Neuronal stem cell (in vitro differentiated cells): Measurements from ENCODE around the gene APBA1.

ENCODE experiments used
- DNase-seq: peaks from one replicate; pipeline ENCODE4 v3.0.0-alpha.2; 2013; ENCODE audit warnings: low spot score
- H2AFZ ChIP-seq: one replicate; pipeline ENCODE4 v1.6.1; 2013; ENCODE audit warnings: mild to moderate bottlenecking, low read length, inconsistent platforms
- H2AK5ac ChIP-seq: 2 replicates; pipeline ENCODE4 v1.6.1; 2013; ENCODE audit warnings: low read depth, mild to moderate bottlenecking, inconsistent platforms, low read length, moderate library complexity, mixed read lengths
- H2BK120ac ChIP-seq: 2 replicates; pipeline ENCODE4 v1.6.1; 2013; ENCODE audit warnings: low read depth, mild to moderate bottlenecking, inconsistent platforms, low read length, moderate library complexity, mixed read lengths
- H2BK12ac ChIP-seq: one replicate; pipeline ENCODE4 v1.6.1; 2013; ENCODE audit warnings: low read length, inconsistent platforms
- H2BK15ac ChIP-seq: 2 replicates; pipeline ENCODE4 v1.6.1; 2013; ENCODE audit warnings: mild to moderate bottlenecking, low read length, inconsistent platforms, mixed read lengths
- H2BK5ac ChIP-seq: one replicate; pipeline ENCODE4 v1.6.1; 2013; ENCODE audit warnings: inconsistent platforms, mild to moderate bottlenecking, low read length, moderate library complexity
- H3K14ac ChIP-seq: one replicate; pipeline ENCODE4 v1.6.1; 2013; ENCODE audit warnings: low read length, inconsistent platforms
- H3K18ac ChIP-seq: 2 replicates; pipeline ENCODE4 v1.6.1; 2013; ENCODE audit warnings: low read length, inconsistent platforms
- H3K23ac ChIP-seq: 2 replicates; pipeline ENCODE4 v1.6.1; 2013; ENCODE audit warnings: low read depth, mild to moderate bottlenecking, mixed read lengths, low read length, inconsistent platforms; ENCODE audit not compliant: poor library complexity
- H3K27ac ChIP-seq: replicated peaks from 3 replicates; pipeline ENCODE4 v1.5.1; 2013; ENCODE audit warnings: low read length, inconsistent platforms
- H3K27me3 ChIP-seq, 3 experiments: 2 replicates each; pipeline ENCODE4 v1.6.1; 2013; ENCODE audit warnings: low read length in 3 of 3, mild to moderate bottlenecking in 2 of 3, inconsistent platforms in 1 of 3, low read depth in 1 of 3, mixed read lengths in 1 of 3, moderate library complexity in 1 of 3; ENCODE audit not compliant: control insufficient read depth in 3 of 3, insufficient read depth in 3 of 3
- H3K36me3 ChIP-seq, 2 donors: replicated peaks in 1 of 2; 2 replicates each; pipeline ENCODE4 v1.6.1; 2013; ENCODE audit warnings: low read length in 2 of 2; ENCODE audit not compliant: control insufficient read depth in 2 of 2, insufficient read depth in 2 of 2
- H3K4ac ChIP-seq: 2 replicates; pipeline ENCODE4 v1.6.1; 2013; ENCODE audit warnings: inconsistent platforms, mild to moderate bottlenecking, low read length, moderate library complexity
- H3K4me1 ChIP-seq, 2 donors: 1 replicate in 1 of 2; 2 replicates in 1 of 2; pipeline ENCODE4 v1.6.1; 2013; ENCODE audit warnings: low read length in 2 of 2, low read depth in 1 of 2; ENCODE audit not compliant: control insufficient read depth in 2 of 2, insufficient read depth in 1 of 2
- H3K4me2 ChIP-seq: one replicate; pipeline ENCODE4 v1.6.1; 2013; ENCODE audit warnings: mild to moderate bottlenecking, low read length, inconsistent platforms; ENCODE audit not compliant: insufficient read depth, poor library complexity, severe bottlenecking
- H3K4me3 ChIP-seq, 2 donors: 2 replicates each; pipeline ENCODE4 v1.5.1; 2013; ENCODE audit warnings: low read length in 2 of 2, mild to moderate bottlenecking in 2 of 2, inconsistent platforms in 1 of 2, moderate library complexity in 1 of 2
- H3K79me1 ChIP-seq: one replicate; pipeline ENCODE4 v1.6.1; 2013; ENCODE audit warnings: low read depth, mild to moderate bottlenecking, inconsistent platforms, low read length, moderate library complexity
- H3K9ac ChIP-seq: one replicate; pipeline ENCODE4 v1.6.1; 2013; ENCODE audit warnings: mild to moderate bottlenecking, low read depth, low read length, inconsistent platforms; ENCODE audit not compliant: poor library complexity
- H3K9me3 ChIP-seq, 2 donors: replicated peaks in 1 of 2; 2 replicates each; pipeline versions ENCODE3 to v1.6.1; 2013; ENCODE audit warnings: low read length in 2 of 2, mild to moderate bottlenecking in 2 of 2, inconsistent platforms in 1 of 2, low read depth in 1 of 2, mixed read lengths in 1 of 2, moderate library complexity in 1 of 2; ENCODE audit not compliant: control insufficient read depth in 2 of 2, insufficient read depth in 1 of 2
- H4K8ac ChIP-seq: one replicate; pipeline ENCODE4 v1.6.1; 2013; ENCODE audit warnings: low read depth, mild to moderate bottlenecking, inconsistent platforms, low read length, moderate library complexity
- H4K91ac ChIP-seq: one replicate; pipeline ENCODE4 v1.6.1; 2013; ENCODE audit warnings: low read length, low read depth, mild to moderate bottlenecking, inconsistent platforms; ENCODE audit not compliant: poor library complexity
- WGBS, 2 donors: extraction: QIAGEN DNeasy Blood & Tissue Kit; methylation state at CpG; one replicate each; pipeline ENCODE4 v1.1.7; 2013; ENCODE audit warnings: missing lambda C conversion rate in 2 of 2, mixed read lengths in 1 of 2; ENCODE audit not compliant: insufficient read length in 2 of 2, insufficient replicate concordance in 1 of 2; ENCODE audit errors: extremely low coverage in 2 of 2; 5-methylcytosine and 5-hydroxymethylcytosine counted together

APBA1 gene

DNA sequence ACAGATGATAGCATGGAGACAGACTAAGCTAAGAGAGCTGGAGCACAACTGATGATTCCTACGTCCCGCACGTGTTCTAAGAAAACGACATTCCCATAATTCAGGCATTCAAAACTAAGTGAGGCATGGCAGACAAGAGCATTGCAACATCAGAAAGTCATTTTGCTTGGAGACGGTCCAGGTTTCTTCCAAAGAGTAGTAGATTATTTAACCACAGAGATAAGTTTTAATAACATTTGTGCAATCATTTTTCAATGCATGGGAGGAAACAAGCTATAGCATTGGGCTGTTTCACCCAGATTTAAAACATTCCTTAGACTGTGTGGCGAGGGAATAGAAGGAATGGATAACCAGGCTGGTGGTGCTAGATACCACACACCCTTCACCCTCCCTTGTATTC is 117.2 kb downstream of the APBA1 start:
- Histone ChIP-seq H3K36me3 (no peaks in the 10 kb centered on the region), H3K4ac (no peak overlapping the region), H3K4me1 (no peaks in the 10 kb centered on the region), H3K9me3 (no peaks in the 10 kb centered on the region), H4K8ac (no peak overlapping the region), H2BK15ac (no peak overlapping the region), H2BK120ac (no peak overlapping the region), H3K23ac (no peak overlapping the region), H3K4me3 (no peak overlapping the region), H3K18ac (no peak overlapping the region), H3K9ac (no peak overlapping the region), H3K79me1 (no peaks in the 10 kb centered on the region), H2BK5ac (no peak overlapping the region), H3K14ac (no peak overlapping the region), H2AFZ (no peak overlapping the region), H2AK5ac (no peak overlapping the region), H3K27me3 (no peaks in the 10 kb centered on the region), H2BK12ac (no peak overlapping the region), H3K27ac (no peak overlapping the region), H3K4me2 (no peak overlapping the region), H4K91ac (no peak overlapping the region)
- WGBS, 2 donors: no CpG with 5 or more reads among the region's 6 CpGs
- DNase-seq: no peak

DNA sequence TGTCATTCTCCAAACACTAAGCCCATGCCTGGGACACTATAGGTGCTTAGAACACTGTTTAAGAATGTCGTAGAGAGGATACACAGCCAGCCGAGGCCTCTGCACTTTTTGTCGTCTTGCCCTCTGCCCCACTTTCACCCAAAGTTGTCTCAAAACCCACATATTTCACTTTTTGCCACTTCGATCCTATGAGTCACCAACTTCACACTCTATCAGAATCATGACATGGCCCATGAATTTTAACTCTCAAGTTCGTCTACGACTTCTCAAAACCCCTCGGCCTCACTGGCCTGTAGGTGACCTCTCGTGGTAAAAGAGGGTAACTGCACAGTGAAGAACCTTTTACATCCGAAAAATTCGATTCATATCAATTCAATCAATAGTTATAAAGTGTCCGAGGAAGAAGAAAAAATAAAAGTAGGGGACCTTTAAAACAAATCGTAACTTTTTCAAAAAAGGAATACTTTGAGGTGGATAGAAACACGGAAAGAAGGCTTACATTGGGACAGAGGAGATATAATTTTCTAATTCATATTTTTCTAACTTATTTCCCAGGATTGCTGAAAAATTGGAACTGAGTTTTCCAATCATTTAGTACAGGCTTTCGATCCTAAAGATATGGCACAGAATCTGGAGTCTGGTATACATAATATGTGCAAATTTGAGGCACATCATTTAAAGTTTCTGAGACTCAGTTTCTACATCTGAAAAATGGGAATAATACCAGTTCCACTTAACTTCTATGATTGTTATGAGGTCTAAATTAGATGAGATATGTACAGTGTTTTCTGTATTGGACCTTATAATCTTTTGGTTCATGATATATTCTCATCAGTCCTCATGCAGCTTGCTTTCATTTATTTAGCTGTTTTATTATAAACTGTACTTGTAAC is 122.6 kb downstream of the APBA1 start:
- no CpG with 5 or more reads among the region's 14 CpGs for WGBS, 2 donors
- no peak overlapping the region for H3K27ac ChIP-seq
- no peak overlapping the region for H2AK5ac ChIP-seq

DNA sequence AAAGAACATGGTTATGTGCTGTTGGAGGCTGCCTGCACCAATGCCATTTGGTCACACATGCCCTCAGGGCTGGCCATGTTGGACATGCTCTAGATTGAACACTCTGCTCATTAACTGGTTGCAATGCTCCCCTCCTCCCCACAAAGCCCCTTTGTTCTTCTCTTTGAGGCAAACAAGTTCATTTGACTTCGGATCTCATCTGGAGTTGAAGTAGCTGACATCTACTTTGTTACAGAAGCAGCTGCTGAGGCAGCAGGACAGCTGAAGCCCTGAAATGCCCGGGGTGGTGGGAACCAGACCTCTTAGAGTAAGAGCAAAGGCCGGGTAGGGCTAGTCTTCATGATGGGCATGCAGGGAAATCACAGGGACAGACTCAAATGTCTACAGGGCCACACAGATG is 123.5 kb downstream of the APBA1 start:
- no CpG with 5 or more reads among the region's 3 CpGs for WGBS, 2 donors
- DNase-seq: no peak
- H2BK12ac ChIP-seq: no peak overlapping the region
- H3K4me3 ChIP-seq: no peak overlapping the region
- H3K14ac ChIP-seq: no peak overlapping the region
- H3K18ac ChIP-seq: no peak overlapping the region
- H3K9ac ChIP-seq: no peak overlapping the region
- H3K4ac ChIP-seq: no peak overlapping the region
- H2AK5ac ChIP-seq: no peak overlapping the region
- no peak overlapping the region for H4K8ac ChIP-seq
- no peaks in the 10 kb centered on the region for H3K36me3 ChIP-seq
- H3K4me2 ChIP-seq: no peak overlapping the region
- no peak overlapping the region for H2AFZ ChIP-seq
- H2BK15ac ChIP-seq: no peak overlapping the region
- H3K27me3 ChIP-seq: peaks cover 0 to 16% (median 0%) of the 10 kb centered on the region in 3 experiments
- H3K27ac ChIP-seq: no peak overlapping the region
- H3K23ac ChIP-seq: no peak overlapping the region
- H2BK120ac ChIP-seq: peak overlapping the region; percentile 8
- H3K79me1 ChIP-seq: no peaks in the 10 kb centered on the region
- no peak overlapping the region for H4K91ac ChIP-seq
- H2BK5ac ChIP-seq: no peak overlapping the region
- H3K9me3 ChIP-seq: peaks cover 0 to 2% of the 10 kb centered on the region in 2 donors
- H3K4me1 ChIP-seq: peaks cover 0 to 12% of the 10 kb centered on the region in 2 donors

More for the DNA sequence above, 122.6 kb downstream of the APBA1 start:
- Histone ChIP-seq H3K14ac (no peak overlapping the region), H3K4me2 (no peak overlapping the region), H3K4me3 (no peak overlapping the region), H3K18ac (no peak overlapping the region), H2AFZ (no peak overlapping the region), H3K27me3 (peaks cover 0 to 12% (median 0%) of the 10 kb centered on the region in 3 experiments), H3K36me3 (no peaks in the 10 kb centered on the region), H3K23ac (no peak overlapping the region), H4K8ac (no peak overlapping the region), H4K91ac (no peak overlapping the region), H3K9me3 (peaks cover 0 to 2% of the 10 kb centered on the region in 2 donors), H2BK12ac (no peak overlapping the region), H2BK5ac (no peak overlapping the region), H3K79me1 (no peaks in the 10 kb centered on the region), H3K4ac (no peak overlapping the region), H2BK15ac (no peak overlapping the region), H3K9ac (no peak overlapping the region), H3K4me1 (peaks cover 0 to 12% of the 10 kb centered on the region in 2 donors), H2BK120ac (no peak overlapping the region)
- no peak for DNase-seq

DNA sequence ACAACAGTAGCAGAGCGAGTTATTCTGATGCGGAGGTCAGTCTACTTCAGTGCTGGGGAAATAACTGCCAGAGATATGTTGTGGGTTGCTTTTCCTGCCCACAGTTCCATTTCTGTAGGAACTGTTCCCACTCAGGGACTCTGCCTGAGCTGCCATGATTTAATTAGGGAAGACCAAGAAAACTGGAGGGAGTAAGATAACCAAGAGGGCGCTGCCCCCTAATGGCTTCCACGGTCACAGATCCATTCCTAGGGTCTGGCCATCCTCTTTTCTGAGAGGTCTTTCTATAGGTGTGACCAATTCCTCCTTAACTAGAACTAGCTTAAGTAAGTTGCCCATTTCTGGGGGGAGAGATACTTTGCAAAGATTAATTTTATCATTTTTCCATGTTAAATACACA is 125.9 kb downstream of the APBA1 start:
- no peak overlapping the region for H3K23ac ChIP-seq
- no CpG with 5 or more reads among the region's 4 CpGs for WGBS, 2 donors

More for the DNA sequence above, 125.9 kb downstream of the APBA1 start:
- Histone ChIP-seq H2AK5ac (no peak overlapping the region), H3K4me1 (peaks cover 6 to 18% of the 10 kb centered on the region in 2 donors), H3K9ac (no peak overlapping the region), H3K27me3 (peaks cover 0 to 16% (median 0%) of the 10 kb centered on the region in 3 experiments), H2BK5ac (no peak overlapping the region), H3K27ac (no peak overlapping the region), H3K9me3 (peaks cover 0 to 2% of the 10 kb centered on the region in 2 donors), H2AFZ (no peak overlapping the region), H3K14ac (no peak overlapping the region), H3K18ac (no peak overlapping the region), H4K91ac (no peak overlapping the region), H3K79me1 (no peaks in the 10 kb centered on the region), H3K4ac (no peak overlapping the region), H2BK120ac (no peak overlapping the region), H2BK15ac (no peak overlapping the region), H3K4me3 (no peak overlapping the region), H3K4me2 (no peak overlapping the region), H2BK12ac (no peak overlapping the region), H3K36me3 (no peaks in the 10 kb centered on the region), H4K8ac (no peak overlapping the region)
- DNase-seq: no peak
